Effector CD4-positive, alpha-beta T cell (primary cell): ENCODE results near the gene LRP1B.

Source experiments
- DNase-seq: peaks from one replicate; pipeline ENCODE4 v3.0.0-alpha.2; 2020

Gene LRP1B

GRCh38 chr2:141652308-141652707 is 478.5 kb downstream of the LRP1B start:
- no peak for DNase-seq

GRCh38 chr2:141647353-141647752 is 483.5 kb downstream of the LRP1B start:
- no peak for DNase-seq

GRCh38 chr2:141641462-141641861 is 489.4 kb downstream of the LRP1B start:
- no peak for DNase-seq

GRCh38 chr2:141639809-141640208 is 491.0 kb downstream of the LRP1B start:
- DNase-seq = no peak

GRCh38 chr2:141633132-141633531 is 497.7 kb downstream of the LRP1B start:
- DNase-seq = no peak

GRCh38 chr2:141630407-141630930 is 500.3 kb downstream of the LRP1B start:
- DNase-seq = no peak

GRCh38 chr2:141620372-141620771 is 510.4 kb downstream of the LRP1B start:
- DNase-seq = no peak

GRCh38 chr2:141618457-141618856 is 512.4 kb downstream of the LRP1B start:
- no peak for DNase-seq

- DNase-seq = no peak
Measured at GRCh38 chr2:141611981-141612380, 518.8 kb downstream of the LRP1B start.

GRCh38 chr2:141611176-141611571 is 519.6 kb downstream of the LRP1B start:
- DNase-seq = no peak

GRCh38 chr2:141610564-141611175 is 520.1 kb downstream of the LRP1B start:
- DNase-seq = no peak

GRCh38 chr2:141605163-141605562 is 525.7 kb downstream of the LRP1B start:
- no peak for DNase-seq

GRCh38 chr2:141601511-141602152 is 529.2 kb downstream of the LRP1B start:
- DNase-seq = no peak

GRCh38 chr2:141599721-141600120 is 531.1 kb downstream of the LRP1B start:
- DNase-seq = no peak

- no peak for DNase-seq
Measured at GRCh38 chr2:141598982-141599381, 531.8 kb downstream of the LRP1B start.

- no peak for DNase-seq
Measured at GRCh38 chr2:141595316-141595920, 535.4 kb downstream of the LRP1B start.

- DNase-seq = no peak
Measured at GRCh38 chr2:141591787-141592186, 539.0 kb downstream of the LRP1B start.

GRCh38 chr2:141590620-141591019 is 540.2 kb downstream of the LRP1B start:
- no peak for DNase-seq

- no peak for DNase-seq
Measured at GRCh38 chr2:141589314-141589713, 541.5 kb downstream of the LRP1B start.

GRCh38 chr2:141586985-141587384 is 543.8 kb downstream of the LRP1B start:
- no peak for DNase-seq

GRCh38 chr2:141582213-141582612 is 548.6 kb downstream of the LRP1B start:
- no peak for DNase-seq

- no peak for DNase-seq
Measured at GRCh38 chr2:141579071-141579470, 551.7 kb downstream of the LRP1B start.

GRCh38 chr2:141570474-141571131 is 560.2 kb downstream of the LRP1B start:
- no peak for DNase-seq

GRCh38 chr2:141569941-141570340 is 560.9 kb downstream of the LRP1B start:
- DNase-seq = no peak
